HepG2 (cell line): Measurements from ENCODE around the gene FAM53B. TPM values are rescaled to one million over a fixed set of nuclear protein-coding genes. Genes with fewer than 3 reads are reported as not detected.

Experiments
- CHCHD3 ChIP-seq: sonication (generic); formaldehyde crosslinking; IDR thresholded peaks from 2 replicates; pipeline ENCODE4 v1.8.0; 2022; ENCODE audit warnings: mild to moderate bottlenecking, missing genetic modification reagents, moderate library complexity
- CHD2 ChIP-seq: IDR thresholded peaks from 2 replicates; pipeline ENCODE4 v1.6.1; 2011; ENCODE audit warnings: low read depth, low read length, improper control_type of control experiment
- ERF ChIP-seq: IDR thresholded peaks from 2 replicates; pipeline ENCODE4 v1.6.1; 2018; ENCODE audit warnings: missing biosample characterization, missing genetic modification reagents
- FIP1L1 ChIP-seq: fragments of 200-400 bp; formaldehyde crosslinking; IDR thresholded peaks from 2 replicates; pipeline ENCODE4 v1.6.1; 2018; ENCODE audit warnings: low read depth, mild to moderate bottlenecking, low read length, moderate library complexity, borderline replicate concordance; ENCODE audit not compliant: insufficient read depth
- GMEB1 ChIP-seq: sonication (generic); formaldehyde crosslinking; IDR thresholded peaks from 2 replicates; pipeline ENCODE4 v1.5.1; 2020; ENCODE audit warnings: missing genetic modification reagents, mild to moderate bottlenecking, borderline replicate concordance
- HCFC1 ChIP-seq: fragments of 150-350 bp; IDR thresholded peaks from 2 replicates; pipeline ENCODE4 v1.6.1; 2014; ENCODE audit warnings: low read depth, low read length
- HOMEZ ChIP-seq: IDR thresholded peaks from 2 replicates; pipeline ENCODE4 v1.6.1; 2016; ENCODE audit warnings: low read depth
- HOXA9 ChIP-seq: sonication (generic); formaldehyde crosslinking; IDR thresholded peaks from 2 replicates; pipeline ENCODE4 v1.8.1; 2022; ENCODE audit warnings: missing genetic modification reagents, mild to moderate bottlenecking, moderate library complexity, borderline replicate concordance
- MEF2D ChIP-seq: sonication (generic); formaldehyde crosslinking; IDR thresholded peaks from 2 replicates; pipeline ENCODE4 v1.5.1; 2020; ENCODE audit warnings: mild to moderate bottlenecking, missing genetic modification reagents
- NAIF1 ChIP-seq: sonication (generic); formaldehyde crosslinking; IDR thresholded peaks from 2 replicates; pipeline ENCODE4 v1.5.0; 2020; ENCODE audit warnings: mild to moderate bottlenecking, missing genetic modification reagents, borderline replicate concordance
- PHF8 ChIP-seq: sonication (generic); formaldehyde crosslinking; IDR thresholded peaks from 2 replicates; pipeline ENCODE4 v1.5.0; 2020; ENCODE audit warnings: missing genetic modification reagents
- SNAPC2 ChIP-seq: sonication (generic); formaldehyde crosslinking; IDR thresholded peaks from 2 replicates; pipeline ENCODE4 v1.8.1; 2022; ENCODE audit warnings: mild to moderate bottlenecking, missing genetic modification reagents
- TBL1XR1 ChIP-seq: fragments of 150-350 bp; IDR thresholded peaks from 2 replicates; pipeline ENCODE4 v1.6.1; 2014; ENCODE audit warnings: borderline replicate concordance, low read length; ENCODE audit not compliant: partially characterized antibody
- WIZ ChIP-seq: sonication (generic); formaldehyde crosslinking; IDR thresholded peaks from 2 replicates; pipeline ENCODE4 v1.5.1; 2020; ENCODE audit warnings: mild to moderate bottlenecking, missing genetic modification reagents
- ZNF251 ChIP-seq: sonication (generic); formaldehyde crosslinking; IDR thresholded peaks from 2 replicates; pipeline ENCODE4 v1.9.0; 2021; ENCODE audit warnings: mild to moderate bottlenecking, missing genetic modification reagents
- ZNF614 ChIP-seq: IDR thresholded peaks from 2 replicates; pipeline ENCODE4 v1.6.1; 2018; ENCODE audit warnings: missing biosample characterization, missing genetic modification reagents, inconsistent platforms, borderline replicate concordance
- ZNF616 ChIP-seq: sonication (generic); formaldehyde crosslinking; IDR thresholded peaks from 2 replicates; pipeline ENCODE4 v1.5.0; 2020; ENCODE audit warnings: low read depth, mild to moderate bottlenecking, missing genetic modification reagents
- ZNF770 ChIP-seq: sonication (generic); formaldehyde crosslinking; IDR thresholded peaks from 2 replicates; pipeline ENCODE4 v1.5.0; 2020; ENCODE audit warnings: mild to moderate bottlenecking, missing genetic modification reagents
- ZNF772 ChIP-seq: sonication (generic); formaldehyde crosslinking; IDR thresholded peaks from 2 replicates; pipeline ENCODE4 v1.5.0; 2020; ENCODE audit warnings: mild to moderate bottlenecking, missing genetic modification reagents
- ZNF773 ChIP-seq: sonication (generic); formaldehyde crosslinking; IDR thresholded peaks from 2 replicates; pipeline ENCODE4 v1.4.0; 2020; ENCODE audit warnings: missing genetic modification reagents, borderline replicate concordance
- polyA plus RNA-seq, 8 experiments: library from polyadenylated mRNA; depleted of rRNA in 3 of 8; stranded (reverse) in 7 of 8; unstranded in 1 of 8; fragments of >200 nt; fragmentation: Illumina TruSeq in 4 of 8; extraction: Trizol in 4 of 8; gene quantifications; 2 replicates each; pipeline versions ENCODE4 v1.2.1 to v1.2.3, GENCODE V29; 2011 to 2016; ENCODE audit warnings: low read depth in 4 of 8, missing spikeins in 1 of 8, mixed read lengths in 1 of 8; ENCODE audit not compliant: insufficient read depth in 1 of 8
- total RNA-seq, 5 experiments: library from RNA; depleted of rRNA; stranded (reverse); fragments of >200 nt; fragmentation: Illumina TruSeq; extraction: Trizol; gene quantifications; 2 replicates each; pipeline ENCODE4 v1.2.3, GENCODE V29; 2016; ENCODE audit warnings: low read depth in 1 of 5
- TF ChIP-seq, protein P1 (sequence below): IDR thresholded peaks from 2 replicates; pipeline ENCODE4 v1.6.1; 2016

Gene FAM53B
- total and polyA plus RNA-seq, 2 of the 13 experiments (the other 11 are each of a cell fraction or from before 2014, with no cell fraction given): 6.4 to 19.3 TPM

DNA sequence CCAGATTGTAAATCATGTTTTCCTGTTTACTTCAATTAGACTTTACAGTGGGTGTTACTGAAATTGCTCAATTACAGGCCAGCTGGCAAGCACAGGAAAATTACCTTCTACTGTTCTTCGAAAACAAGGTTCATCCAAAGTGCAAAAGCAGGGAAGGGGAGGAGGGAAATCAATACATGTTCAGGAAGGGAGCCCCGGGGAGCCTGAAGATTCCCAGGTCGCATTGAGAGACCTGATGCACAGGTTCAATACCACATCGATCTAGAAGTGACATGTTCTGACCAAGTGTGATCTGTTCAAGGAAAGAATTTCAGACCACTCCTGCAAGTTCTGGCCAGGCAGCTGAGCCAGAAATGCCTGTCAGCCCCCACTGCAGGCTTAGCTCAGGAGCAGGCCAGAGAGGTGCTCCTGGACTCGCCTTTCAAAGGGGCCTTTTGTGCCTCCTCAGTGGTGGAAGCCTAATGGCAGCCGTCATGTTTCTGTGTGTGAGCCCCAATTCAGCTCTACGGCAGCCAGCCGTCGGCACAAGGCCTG, 35.9 kb downstream of the FAM53B start (continued):
- no peak for TF ChIP-seq CHCHD3
- no peak for TF ChIP-seq PHF8
- no peak for TF ChIP-seq WIZ (CRISPR knock-in tag)
- no peak for TF ChIP-seq GMEB1 (CRISPR knock-in tag)
- no peak for TF ChIP-seq MEF2D (CRISPR knock-in tag)
- TF ChIP-seq, protein P1, sequence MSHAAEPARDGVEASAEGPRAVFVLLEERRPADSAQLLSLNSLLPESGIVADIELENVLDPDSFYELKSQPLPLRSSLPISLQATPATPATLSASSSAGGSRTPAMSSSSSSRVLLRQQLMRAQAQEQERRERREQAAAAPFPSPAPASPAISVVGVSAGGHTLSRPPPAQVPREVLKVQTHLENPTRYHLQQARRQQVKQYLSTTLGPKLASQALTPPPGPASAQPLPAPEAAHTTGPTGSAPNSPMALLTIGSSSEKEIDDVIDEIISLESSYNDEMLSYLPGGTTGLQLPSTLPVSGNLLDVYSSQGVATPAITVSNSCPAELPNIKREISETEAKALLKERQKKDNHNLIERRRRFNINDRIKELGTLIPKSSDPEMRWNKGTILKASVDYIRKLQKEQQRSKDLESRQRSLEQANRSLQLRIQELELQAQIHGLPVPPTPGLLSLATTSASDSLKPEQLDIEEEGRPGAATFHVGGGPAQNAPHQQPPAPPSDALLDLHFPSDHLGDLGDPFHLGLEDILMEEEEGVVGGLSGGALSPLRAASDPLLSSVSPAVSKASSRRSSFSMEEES (CRISPR knock-in tag): no peak
- no peak for TF ChIP-seq SNAPC2 (CRISPR knock-in tag)
- no peak for TF ChIP-seq NAIF1 (CRISPR knock-in tag)
- peak; percentile 65 for TF ChIP-seq ZNF614 (CRISPR knock-in tag)
- TF ChIP-seq HOXA9: 0 out of 2 replicates have a peak, but pooled peaks have one; percentile 51
- TF ChIP-seq CHD2: no peak
- TF ChIP-seq ZNF773 (CRISPR knock-in tag): no peak
- TF ChIP-seq ZNF770 (CRISPR knock-in tag): no peak
- peak; percentile 25; the same call in 1 of the 2 replicates for TF ChIP-seq HOMEZ (CRISPR knock-in tag)
- TF ChIP-seq ZNF616 (CRISPR knock-in tag): no peak
- peak; percentile 96 for TF ChIP-seq TBL1XR1
- TF ChIP-seq ZNF251 (CRISPR knock-in tag): no peak
- no peak for TF ChIP-seq HCFC1
- peak; percentile 58; the same call in 1 of the 2 replicates for TF ChIP-seq ERF (CRISPR knock-in tag)
- no peak for TF ChIP-seq FIP1L1
- TF ChIP-seq ZNF772 (CRISPR knock-in tag): no peak
